H1 (cell line): ENCODE data around the gene PPP4R3A. TPM values are rescaled to one million over a fixed set of nuclear protein-coding genes. Genes with fewer than 3 reads are reported as not detected.

Experiments used
- CTCF ChIA-PET: fragments of 300-600 bp; sonication (Branson Sonifier 250); formaldehyde crosslinking; loops from one replicate; lab custom pipeline; 2021; ENCODE audit not compliant: partially characterized antibody; lab: Charles Lee
- POLR2A ChIA-PET: fragments of 300-600 bp; sonication (Branson Sonifier 250); formaldehyde crosslinking; loops from one replicate; lab custom pipeline; 2021; ENCODE audit warnings: inconsistent platforms; ENCODE audit not compliant: partially characterized antibody; lab: Charles Lee
- DNase-seq, 2 experiments: peaks; one replicate each; pipeline versions ENCODE4 v3.0.0 to v3.0.0-alpha.2; 2010 to 2022; ENCODE audit warnings: low spot score in 2 of 2, low read depth in 1 of 2, mixed read lengths in 1 of 2
- FAIRE-seq: peaks from 2 replicates; lab custom pipeline; 2011; peaks lifted over from hg19 to GRCh38; lab: Jason Lieb, UNC
- H2AFZ ChIP-seq: 2 replicates; pipeline ENCODE4 v1.8.1; 2012; ENCODE audit warnings: low read length, inconsistent platforms
- H2AK5ac ChIP-seq: 2 replicates; pipeline ENCODE4 v1.6.1; 2013; ENCODE audit warnings: low read depth, low read length
- H2BK120ac ChIP-seq: replicated peaks from 2 replicates; pipeline ENCODE3; 2013; ENCODE audit warnings: low read depth, low read length, inconsistent platforms
- H2BK12ac ChIP-seq: 2 replicates; pipeline ENCODE4 v1.6.1; 2013; ENCODE audit warnings: low read depth, low read length
- H2BK15ac ChIP-seq: 2 replicates; pipeline ENCODE4 v1.6.1; 2013; ENCODE audit warnings: low read length
- H2BK20ac ChIP-seq: 2 replicates; pipeline ENCODE4 v1.6.1; 2013; ENCODE audit warnings: low read length
- H2BK5ac ChIP-seq: 2 replicates; pipeline ENCODE4 v1.6.1; 2013; ENCODE audit warnings: low read depth, low read length
- H3K14ac ChIP-seq: 2 replicates; pipeline ENCODE4 v1.6.1; 2013; ENCODE audit warnings: inconsistent platforms; ENCODE audit not compliant: insufficient read length
- H3K18ac ChIP-seq: 2 replicates; pipeline ENCODE4 v1.6.1; 2013; ENCODE audit warnings: low read length; ENCODE audit errors: extremely low read depth
- H3K23ac ChIP-seq: 2 replicates; pipeline ENCODE4 v1.6.1; 2013; ENCODE audit warnings: inconsistent platforms; ENCODE audit not compliant: insufficient read length
- H3K23me2 ChIP-seq: 2 replicates; pipeline ENCODE4 v1.6.1; 2013; ENCODE audit warnings: low read depth, low read length
- H3K27ac ChIP-seq: 2 replicates; pipeline ENCODE4 v1.6.1; 2011; ENCODE audit warnings: low read depth, low read length, inconsistent platforms
- H3K27me3 ChIP-seq, 4 experiments: replicated peaks in 1 of 4; 1 replicate in 1 of 4; 2 replicates in 3 of 4; pipeline versions ENCODE4 v1.6.1 to v1.8.1; 2011 to 2013; ENCODE audit warnings: low read length in 3 of 4, mild to moderate bottlenecking in 3 of 4, inconsistent platforms in 2 of 4, mixed read lengths in 2 of 4, moderate library complexity in 1 of 4; ENCODE audit not compliant: control insufficient read depth in 3 of 4, insufficient read depth in 3 of 4; ENCODE audit errors: extremely low read depth in 1 of 4
- H3K36me3 ChIP-seq, 4 experiments: 2 replicates each; pipeline versions ENCODE4 v1.6.1 to v1.8.1; 2011 to 2013; ENCODE audit warnings: mild to moderate bottlenecking in 4 of 4, low read length in 3 of 4, moderate library complexity in 2 of 4, control low read depth in 1 of 4, inconsistent platforms in 1 of 4; ENCODE audit not compliant: insufficient read depth in 4 of 4, control insufficient read depth in 2 of 4
- H3K4ac ChIP-seq: replicated peaks from 2 replicates; pipeline ENCODE3; 2013; ENCODE audit warnings: low read length, low read depth, mixed read lengths, inconsistent platforms; ENCODE audit not compliant: insufficient read length
- H3K4me1 ChIP-seq, 4 experiments: replicated peaks in 1 of 4; 1 replicate in 1 of 4; 2 replicates in 3 of 4; pipeline versions ENCODE4 v1.6.1 to v1.8.1; 2011 to 2013; ENCODE audit warnings: low read length in 3 of 4, inconsistent platforms in 2 of 4, mixed read lengths in 1 of 4; ENCODE audit not compliant: insufficient read depth in 4 of 4, control insufficient read depth in 3 of 4
- H3K4me2 ChIP-seq, 2 experiments: 2 replicates each; pipeline versions ENCODE4 v1.6.1 to v1.8.1; 2011 to 2013; ENCODE audit warnings: low read depth in 2 of 2, low read length in 2 of 2, control low read depth in 1 of 2, inconsistent platforms in 1 of 2, mild to moderate bottlenecking in 1 of 2; ENCODE audit not compliant: insufficient read depth in 1 of 2
- H3K4me3 ChIP-seq, 4 experiments: fragments of 200-600, 300-600 bp in 1 of 4; sonication (generic), shearing (Covaris generic), sonication (Bioruptor Twin) in 1 of 4; 2 replicates each; pipeline versions ENCODE4 v1.5.1 to v1.8.1; 2011 to 2016; ENCODE audit warnings: low read length in 4 of 4, low read depth in 3 of 4, control low read depth in 2 of 4, inconsistent platforms in 2 of 4, mild to moderate bottlenecking in 2 of 4, mixed read lengths in 1 of 4, moderate library complexity in 1 of 4; ENCODE audit not compliant: insufficient read depth in 2 of 4; ENCODE audit errors: extremely low read depth in 1 of 4
- H3K56ac ChIP-seq: replicated peaks from 2 replicates; pipeline ENCODE3; 2013; ENCODE audit warnings: low read depth, mild to moderate bottlenecking, mixed read lengths, low read length, inconsistent platforms; ENCODE audit not compliant: insufficient read length
- H3K79me1 ChIP-seq: 2 replicates; pipeline ENCODE4 v1.6.1; 2013; ENCODE audit warnings: low read depth, low read length, control low read depth
- H3K79me2 ChIP-seq, 2 experiments: 2 replicates each; pipeline versions ENCODE4 v1.6.1 to v1.8.1; 2012 to 2013; ENCODE audit warnings: low read length in 2 of 2, mild to moderate bottlenecking in 2 of 2, inconsistent platforms in 1 of 2; ENCODE audit not compliant: insufficient read depth in 2 of 2, control insufficient read depth in 1 of 2
- H3K9ac ChIP-seq, 4 experiments: replicated peaks in 1 of 4; 1 replicate in 1 of 4; 2 replicates in 3 of 4; pipeline versions ENCODE4 v1.6.1 to v1.8.1; 2011 to 2013; ENCODE audit warnings: low read depth in 3 of 4, low read length in 3 of 4, control low read depth in 2 of 4, mild to moderate bottlenecking in 2 of 4, moderate library complexity in 2 of 4, inconsistent platforms in 1 of 4; ENCODE audit errors: extremely low read depth in 1 of 4
- H3K9me3 ChIP-seq, 2 experiments: 2 replicates each; pipeline versions ENCODE4 v1.6.1 to v1.8.1; 2012 to 2013; ENCODE audit warnings: mild to moderate bottlenecking in 2 of 2, moderate library complexity in 2 of 2, control low read depth in 1 of 2, inconsistent platforms in 1 of 2, low read depth in 1 of 2, low read length in 1 of 2, mixed read lengths in 1 of 2; ENCODE audit not compliant: insufficient read depth in 2 of 2
- H4K20me1 ChIP-seq, 2 experiments: replicated peaks in 1 of 2; 2 replicates each; pipeline versions ENCODE3 to v1.8.1; 2011 to 2013; ENCODE audit warnings: inconsistent platforms in 2 of 2, low read length in 2 of 2, mild to moderate bottlenecking in 1 of 2; ENCODE audit not compliant: insufficient read depth in 2 of 2, control insufficient read depth in 1 of 2
- H4K5ac ChIP-seq: 2 replicates; pipeline ENCODE4 v1.6.1; 2013; ENCODE audit warnings: low read length, low read depth, mixed read lengths, inconsistent platforms; ENCODE audit not compliant: insufficient read length
- H4K8ac ChIP-seq: 2 replicates; pipeline ENCODE4 v1.8.0; 2013; ENCODE audit warnings: mild to moderate bottlenecking, moderate library complexity, low read length, inconsistent platforms; ENCODE audit not compliant: insufficient read depth; ENCODE audit errors: extremely low read depth
- H4K91ac ChIP-seq: replicated peaks from 2 replicates; pipeline ENCODE3; 2013; ENCODE audit warnings: low read length, mixed read lengths, inconsistent platforms; ENCODE audit not compliant: insufficient read length
- BCL11A ChIP-seq, 2 experiments: IDR thresholded peaks; one replicate each; pipeline ENCODE4 v1.6.1; 2011; ENCODE audit warnings: low read depth in 2 of 2, low read length in 2 of 2, mild to moderate bottlenecking in 2 of 2
- CHD1 ChIP-seq: IDR thresholded peaks from 2 replicates; pipeline ENCODE4 v1.6.1; 2012; ENCODE audit warnings: low read depth, low read length, improper control_type of control experiment
- CHD2 ChIP-seq: IDR thresholded peaks from 2 replicates; pipeline ENCODE4 v1.6.1; 2012; ENCODE audit warnings: low read length, improper control_type of control experiment
- EGR1 ChIP-seq: IDR thresholded peaks from 2 replicates; pipeline ENCODE4 v1.6.1; 2011; ENCODE audit warnings: low read depth, low read length, borderline replicate concordance
- HDAC2 ChIP-seq, 2 experiments: fragments of 300-600 bp in 1 of 2; sonication (generic) in 1 of 2; IDR thresholded peaks; 2 replicates each; pipeline ENCODE4 v1.6.1; 2011 to 2012; ENCODE audit warnings: low read depth in 2 of 2, low read length in 2 of 2, mild to moderate bottlenecking in 2 of 2, moderate library complexity in 2 of 2, borderline replicate concordance in 1 of 2, inconsistent platforms in 1 of 2
- HDAC6 ChIP-seq: IDR thresholded peaks from one replicate; pipeline ENCODE4 v1.7.1; 2012; ENCODE audit warnings: low read depth, mild to moderate bottlenecking, inconsistent platforms, low read length, moderate library complexity
- KDM5A ChIP-seq: fragments of 200-600 bp; IDR thresholded peaks from 2 replicates; pipeline ENCODE4 v1.7.1; 2012; ENCODE audit warnings: mild to moderate bottlenecking, low read length, inconsistent platforms, mixed read lengths
- RXRA ChIP-seq: IDR thresholded peaks from 2 replicates; pipeline ENCODE4 v1.6.1; 2011; ENCODE audit warnings: low read depth, mild to moderate bottlenecking, low read length, moderate library complexity; ENCODE audit not compliant: insufficient read depth
- SIN3A ChIP-seq, 2 experiments: IDR thresholded peaks in 1 of 2; conservative IDR thresholded peaks in 1 of 2; 2 replicates each; pipeline ENCODE4 v1.6.1; 2011 to 2012; ENCODE audit warnings: low read length in 2 of 2, improper control_type of control experiment in 1 of 2, low read depth in 1 of 2, mild to moderate bottlenecking in 1 of 2
- WGBS, 2 experiments: shearing (Covaris generic) in 1 of 2; methylation state at CpG; one replicate each; pipeline versions ENCODE4 v1.1.6 to v1.1.7; 2013 to 2015; ENCODE audit warnings: low lambda C conversion rate in 2 of 2, mixed read lengths in 2 of 2, inconsistent platforms in 1 of 2, low coverage in 1 of 2, missing lambda C conversion rate in 1 of 2; ENCODE audit not compliant: insufficient replicate concordance in 2 of 2, insufficient coverage in 1 of 2, insufficient read length in 1 of 2; ENCODE audit errors: extremely low coverage in 1 of 2, missing lambda C conversion rate in 1 of 2; 5-methylcytosine and 5-hydroxymethylcytosine counted together
- polyA plus RNA-seq, 7 experiments: library from polyadenylated mRNA; depleted of rRNA in 3 of 7; stranded (reverse) in 5 of 7; unstranded in 2 of 7; fragments of >200 nt in 5 of 7; fragments of 200-250 nt in 2 of 7; gene quantifications; 1 replicate in 5 of 7; 2 replicates in 1 of 7; 4 replicates in 1 of 7; pipeline versions ENCODE4 v1.2.1 to v1.2.3, GENCODE V29; 2011 to 2013; ENCODE audit warnings: missing spikeins in 2 of 7, mixed read lengths in 2 of 7
- total RNA-seq: library from RNA; stranded (reverse); fragmentation: NEBNext Ultra II Directional; extraction: Animal tissue kit (Norgen Biotek cat#: 25700); gene quantifications from 2 replicates; pipeline ENCODE4 v1.2.1, GENCODE V29; 2021

PPP4R3A gene
- total and polyA plus RNA-seq, 2 of the 8 experiments (the other 6 are each of a cell fraction or from before 2014, with no cell fraction given) = 31.7 to 122 TPM

GRCh38 chr14:91548108-91548507 lies 38.0 kb upstream of the PPP4R3A start:
- Histone ChIP-seq H3K23ac (no peak overlapping the region), H3K23me2 (no peaks in the 10 kb centered on the region; the same call in 1 of the 2 replicates), H3K27ac (no peak overlapping the region), H2BK120ac (no peak overlapping the region), H3K4me2 (no peak overlapping the region), H3K4me1 (no peaks in the 10 kb centered on the region), H3K18ac (no peak overlapping the region), H4K91ac (no peak overlapping the region), H3K27me3 (peaks cover 0 to 1% (median 0%) of the 10 kb centered on the region in 4 experiments; a peak in 1 of 7 replicates), H2BK20ac (no peak overlapping the region), H4K5ac (no peak overlapping the region), H2BK12ac (no peak overlapping the region), H3K79me1 (no peaks in the 10 kb centered on the region), H2AFZ (no peak overlapping the region), H3K56ac (no peak overlapping the region), H3K4me3 (no peak overlapping the region), H3K9ac (no peak overlapping the region), H3K4ac (no peak overlapping the region), H4K8ac (no peak overlapping the region), H2BK5ac (no peak overlapping the region), H3K9me3 (no peaks in the 10 kb centered on the region), H3K14ac (no peak overlapping the region), H3K79me2 (no peaks in the 10 kb centered on the region), H4K20me1 (no peaks in the 10 kb centered on the region), H2AK5ac (no peak overlapping the region), H2BK15ac (no peak overlapping the region), H3K36me3 (no peaks in the 10 kb centered on the region)
- POLR2A ChIA-PET = no interaction called here
- no peak for DNase-seq
- TF ChIP-seq EGR1 (no peak), HDAC2 (IDR thresholded peaks at IDR 0.05; ENCODE audit: borderline replicate concordance in 1 of 2, low read depth in 2 of 2, low read length in 2 of 2) (no peak), CHD1 (no peak), SIN3A (conservative IDR thresholded peaks at IDR 0.05 in 1 of 2, IDR thresholded peaks at IDR 0.05 in 1 of 2; ENCODE audit: low read depth in 1 of 2, low read length in 2 of 2) (no peak), HDAC6 (no peak), CHD2 (no peak), RXRA (no peak), KDM5A (no peak), BCL11A (IDR thresholded peaks at IDR 0.05; ENCODE audit: low read depth in 2 of 2, low read length in 2 of 2) (no peak)
- 82% methylated on average over 3 of the region's 3 CpGs; no CpG with 5 or more reads in 1 of the 2 experiments for WGBS, 2 experiments
- CTCF ChIA-PET = interaction anchor here (0.6 kb wide), 1 partner anchor 379 kb away, joined by 4 read pairs; no protein-coding TSS in a partner anchor
- FAIRE-seq = no peak
